ENCODE measurements around the gene KCTD7. TPM values are rescaled to one million over a fixed set of nuclear protein-coding genes. Genes with fewer than 3 reads are reported as not detected.

The KCTD7 gene
- total RNA-seq = 2.8 and 3.2 TPM in 2 replicates

GRCh38 chr7:66628361-66629221 is at the start of gene KCTD7:
Gene KCTD7, plus strand, starts transcription at chr7:66628881. Its CDS starts 184 bp downstream, at chr7:66629065.

Other genes starting within 250 kb of the KCTD7 start
- 19.0 and 19.9 TPM in 2 replicates for gene RABGEF1, start 111.9 kb downstream of the KCTD7 start, total RNA-seq